HEK293T (cell line): Measurements from ENCODE around the gene PROK1.
"Not testable (repeated sequence)": the region's sequence is repeated elsewhere in the genome, so short reads cannot be mapped to it uniquely, and the experiment has no call there.

ENCODE experiments used
- CTCF ChIA-PET: fragments of 350-600 bp; formaldehyde crosslinking; extraction: SDS; loops from one replicate; lab custom pipeline; 2021; ENCODE audit warnings: antibody characterized with exemption, inconsistent platforms; lab: Yijun Ruan, JAX
- POLR2A ChIA-PET: fragments of 350-600 bp; formaldehyde crosslinking; extraction: SDS; loops from one replicate; lab custom pipeline; 2020; ENCODE audit warnings: antibody characterized with exemption, inconsistent platforms; lab: Yijun Ruan, JAX
- DNase-seq: peaks from one replicate; pipeline ENCODE4 v3.0.0; 2012; ENCODE audit warnings: mixed read lengths; ENCODE audit errors: extremely low spot score
- ARNT ChIP-seq: fragments of 450-650 bp; IDR thresholded peaks from 2 replicates; pipeline ENCODE4 v1.6.1; 2017; ENCODE audit warnings: mild to moderate bottlenecking
- BHLHE40 ChIP-seq: fragments of 450-650 bp; IDR thresholded peaks from 2 replicates; pipeline ENCODE4 v1.6.1; 2016; ENCODE audit warnings: mild to moderate bottlenecking, moderate library complexity, borderline replicate concordance
- CTBP1 ChIP-seq: fragments of 450-650 bp; IDR thresholded peaks from 2 replicates; pipeline ENCODE4 v1.6.1; 2016; ENCODE audit warnings: borderline replicate concordance
- ELF4 ChIP-seq: fragments of 450-650 bp; IDR thresholded peaks from 2 replicates; pipeline ENCODE4 v1.6.1; 2017; ENCODE audit warnings: antibody characterized with exemption
- FOXA1 ChIP-seq: fragments of 450-650 bp; IDR thresholded peaks from 2 replicates; pipeline ENCODE4 v1.6.1; 2016; ENCODE audit warnings: mild to moderate bottlenecking
- FOXK2 ChIP-seq: fragments of 450-650 bp; IDR thresholded peaks from 2 replicates; pipeline ENCODE4 v1.6.1; 2016; ENCODE audit warnings: mild to moderate bottlenecking
- FOXM1 ChIP-seq: fragments of 450-650 bp; IDR thresholded peaks from 2 replicates; pipeline ENCODE4 v1.6.1; 2017; ENCODE audit warnings: mild to moderate bottlenecking, borderline replicate concordance
- HDGF ChIP-seq: fragments of 450-650 bp; IDR thresholded peaks from 2 replicates; pipeline ENCODE4 v1.6.1; 2017; ENCODE audit warnings: antibody characterized with exemption, borderline replicate concordance
- L3MBTL2 ChIP-seq: fragments of 450-650 bp; conservative IDR thresholded peaks from 2 replicates; pipeline ENCODE4 v1.6.1; 2016; ENCODE audit warnings: mild to moderate bottlenecking
- LEF1 ChIP-seq: fragments of 450-650 bp; IDR thresholded peaks from 2 replicates; pipeline ENCODE4 v1.6.1; 2017; ENCODE audit warnings: mild to moderate bottlenecking, borderline replicate concordance
- NFRKB ChIP-seq: fragments of 450-650 bp; IDR thresholded peaks from 2 replicates; pipeline ENCODE4 v1.6.1; 2016; ENCODE audit warnings: mild to moderate bottlenecking, moderate library complexity
- PKNOX1 ChIP-seq: fragments of 450-650 bp; IDR thresholded peaks from 2 replicates; pipeline ENCODE4 v1.6.1; 2016
- SP1 ChIP-seq: fragments of 450-650 bp; IDR thresholded peaks from 2 replicates; pipeline ENCODE4 v1.6.1; 2017
- SUZ12 ChIP-seq: fragments of 450-650 bp; IDR thresholded peaks from 2 replicates; pipeline ENCODE4 v1.6.1; 2016; ENCODE audit warnings: mild to moderate bottlenecking
- TARDBP ChIP-seq: fragments of 450-650 bp; IDR thresholded peaks from 2 replicates; pipeline ENCODE4 v1.6.1; 2016
- ZNF384 ChIP-seq: fragments of 450-650 bp; IDR thresholded peaks from 2 replicates; pipeline ENCODE4 v1.6.1; 2016

PROK1 gene

GRCh38 chr1:110450929-110451328 is at the start of gene PROK1:
Gene PROK1, plus strand, starts transcription at chr1:110451149. Its CDS starts 68 bp downstream, at chr1:110451217.
- no peak for DNase-seq
- POLR2A ChIA-PET, result no interaction called here
- no peak for TF ChIP-seq ELF4
- TF ChIP-seq L3MBTL2, result no peak
- TF ChIP-seq PKNOX1, result no peak
- no peak for TF ChIP-seq BHLHE40
- TF ChIP-seq SP1, result no peak
- TF ChIP-seq LEF1, result no peak
- TF ChIP-seq FOXA1, result no peak
- no peak for TF ChIP-seq CTBP1
- CTCF ChIA-PET, result interaction anchor here (1.3 to 1.6 kb wide), 2 partner anchors 9 to 45 kb away, joined by 4 to 5 read pairs; no protein-coding TSS in a partner anchor

- ChIA-PET POLR2A (interaction anchor here (1.1 kb wide), 1 partner anchor 65 kb away, joined by 3 read pairs; the partner anchor contains the start of gene RBM15), CTCF (no interaction called here)
- no peak for DNase-seq
- TF ChIP-seq ARNT, result no peak
- TF ChIP-seq TARDBP, result no peak
- TF ChIP-seq CTBP1, result no peak
- TF ChIP-seq NFRKB, result no peak
- no peak for TF ChIP-seq L3MBTL2
- no peak for TF ChIP-seq BHLHE40
- no peak for TF ChIP-seq ELF4
- no peak for TF ChIP-seq SP1
- TF ChIP-seq FOXA1, result no peak
- TF ChIP-seq LEF1, result no peak
- no peak for TF ChIP-seq SUZ12
- TF ChIP-seq PKNOX1, result no peak
- no peak for TF ChIP-seq FOXM1
- TF ChIP-seq ZNF384, result no peak
- no peak for TF ChIP-seq FOXK2
- TF ChIP-seq HDGF, result no peak
These were observed 47.1 kb upstream of the PROK1 start for GRCh38 chr1:110403805-110404204.

- DNase-seq, result no peak
- TF ChIP-seq NFRKB (no peak), SP1 (no peak), BHLHE40 (no peak), FOXK2 (no peak), LEF1 (no peak), ZNF384 (no peak), TARDBP (no peak), ELF4 (no peak), SUZ12 (no peak), ARNT (no peak), PKNOX1 (no peak), FOXM1 (no peak), HDGF (no peak), FOXA1 (no peak), CTBP1 (no peak), L3MBTL2 (no peak)
- POLR2A ChIA-PET, result interaction anchor here (1.1 kb wide), 1 partner anchor 66 kb away, joined by 3 read pairs; the partner anchor contains the start of gene RBM15
- CTCF ChIA-PET, result interaction anchor here (1.7 kb wide), 1 partner anchor 56 kb away, joined by 4 read pairs; no protein-coding TSS in a partner anchor
These were observed 46.5 kb upstream of the PROK1 start for GRCh38 chr1:110404401-110404800.

GRCh38 chr1:110406407-110406806 is 44.5 kb upstream of the PROK1 start:
- CTCF ChIA-PET, result interaction anchor here (0.7 to 1.7 kb wide), 2 partner anchors 54 to 90 kb away, joined by 4 read pairs; no protein-coding TSS in a partner anchor
- DNase-seq, POLR2A ChIA-PET: not testable (repeated sequence)

GRCh38 chr1:110407260-110408210 is 43.4 kb upstream of the PROK1 start, which contains the start of gene LAMTOR5:
Gene LAMTOR5, minus strand, starts transcription at chr1:110407694. Its CDS starts 74 bp downstream, at chr1:110407620.
- DNase-seq, result peak; percentile 82
- TF ChIP-seq ZNF384 (no peak), FOXK2 (no peak), HDGF (no peak; the same call in 1 of the 2 replicates), ELF4 (peak; percentile 58), FOXM1 (no peak), BHLHE40 (no peak), SP1 (no peak), NFRKB (no peak; the same call in 1 of the 2 replicates), CTBP1 (no peak), ARNT (0 out of 2 replicates have a peak, but pooled peaks have one; percentile 38), SUZ12 (no peak), PKNOX1 (peak; percentile 53; the same call in 1 of the 2 replicates), LEF1 (no peak), FOXA1 (no peak), L3MBTL2 (peak; percentile 96)
- POLR2A ChIA-PET, result interaction anchor here (0.6 to 2.8 kb wide), 6 partner anchors 14 to 88 kb away, joined by 3 to 24 read pairs (median 4); partner anchors contain the start of gene RBM15
- CTCF ChIA-PET, result interaction anchor here (2.0 to 2.3 kb wide), 2 partner anchors 53 to 88 kb away, joined by 13 to 14 read pairs; no protein-coding TSS in a partner anchor
